Naive B cell (primary cell): ENCODE data around the gene TIE1. TPM values are rescaled to one million over a fixed set of nuclear protein-coding genes. Genes with fewer than 3 reads are reported as not detected.

Source experiments
- ATAC-seq, 2 donors: fragments of 150-1000 bp; cut with Tn5 transposase; 2 replicates each; pipeline ENCODE4 v1.10.0; 2021; ENCODE audit warnings: low read depth in 2 of 2, mild to moderate bottlenecking in 2 of 2, moderate library complexity in 2 of 2
- DNase-seq: peaks from one replicate; pipeline ENCODE4 v3.0.0; 2022
- H3K27ac Mint-ChIP-seq, 6 donors: one replicate each; pipeline ENCODE4 v1.8.0; 2020 to 2022; ENCODE audit warnings: mild to moderate bottlenecking in 6 of 6, mixed read lengths in 6 of 6, moderate library complexity in 5 of 6, inconsistent platforms in 2 of 6
- H3K27me3 Mint-ChIP-seq, 3 donors: one replicate each; pipeline ENCODE4 v1.8.0; 2021 to 2022; ENCODE audit warnings: mixed read lengths in 3 of 3, mild to moderate bottlenecking in 1 of 3
- H3K36me3 Mint-ChIP-seq, 2 donors: one replicate each; pipeline ENCODE4 v1.8.0; 2020 to 2022; ENCODE audit warnings: mixed read lengths in 2 of 2, inconsistent platforms in 1 of 2, mild to moderate bottlenecking in 1 of 2
- H3K4me1 Mint-ChIP-seq, 3 donors: one replicate each; pipeline ENCODE4 v1.8.0; 2020 to 2022; ENCODE audit warnings: mixed read lengths in 3 of 3, inconsistent platforms in 1 of 3, mild to moderate bottlenecking in 1 of 3, moderate library complexity in 1 of 3
- H3K4me3 Mint-ChIP-seq, 8 donors: one replicate each; pipeline ENCODE4 v1.8.0; 2020 to 2022; ENCODE audit warnings: mild to moderate bottlenecking in 8 of 8, mixed read lengths in 8 of 8, moderate library complexity in 8 of 8, inconsistent platforms in 2 of 8
- H3K9me3 Mint-ChIP-seq, 7 donors: one replicate each; pipeline ENCODE4 v1.8.0; 2020 to 2022; ENCODE audit warnings: mixed read lengths in 7 of 7, mild to moderate bottlenecking in 5 of 7, inconsistent platforms in 2 of 7, moderate library complexity in 1 of 7
- polyA plus RNA-seq, 6 donors: library from polyadenylated mRNA; unstranded; fragments of 300-500 nt; fragmentation: Illumina TruSeq; gene quantifications; one replicate each; pipeline ENCODE4 v1.2.3, GENCODE V29; 2021; ENCODE audit warnings: low read depth in 6 of 6

TIE1 gene
- polyA plus RNA-seq, 6 donors from 2014 or later = not detected

GRCh38 chr1:43348809-43349593 lies 48.2 kb downstream of the TIE1 start:
- DNase-seq (peak; percentile 77), ATAC-seq (peak; percentile 91 to 93)
- Mint-ChIP-seq H3K27me3 (no peaks in the 10 kb centered on the region), H3K4me3 (peak overlapping the region; percentile 64 to 94 (median 87)), H3K36me3 (no peaks in the 10 kb centered on the region), H3K27ac (peak overlapping the region; percentile 89 to 97 (median 92)), H3K9me3 (no peaks in the 10 kb centered on the region), H3K4me1 (peaks cover 7 to 19% (median 7%) of the 10 kb centered on the region in 3 donors)

DNA sequence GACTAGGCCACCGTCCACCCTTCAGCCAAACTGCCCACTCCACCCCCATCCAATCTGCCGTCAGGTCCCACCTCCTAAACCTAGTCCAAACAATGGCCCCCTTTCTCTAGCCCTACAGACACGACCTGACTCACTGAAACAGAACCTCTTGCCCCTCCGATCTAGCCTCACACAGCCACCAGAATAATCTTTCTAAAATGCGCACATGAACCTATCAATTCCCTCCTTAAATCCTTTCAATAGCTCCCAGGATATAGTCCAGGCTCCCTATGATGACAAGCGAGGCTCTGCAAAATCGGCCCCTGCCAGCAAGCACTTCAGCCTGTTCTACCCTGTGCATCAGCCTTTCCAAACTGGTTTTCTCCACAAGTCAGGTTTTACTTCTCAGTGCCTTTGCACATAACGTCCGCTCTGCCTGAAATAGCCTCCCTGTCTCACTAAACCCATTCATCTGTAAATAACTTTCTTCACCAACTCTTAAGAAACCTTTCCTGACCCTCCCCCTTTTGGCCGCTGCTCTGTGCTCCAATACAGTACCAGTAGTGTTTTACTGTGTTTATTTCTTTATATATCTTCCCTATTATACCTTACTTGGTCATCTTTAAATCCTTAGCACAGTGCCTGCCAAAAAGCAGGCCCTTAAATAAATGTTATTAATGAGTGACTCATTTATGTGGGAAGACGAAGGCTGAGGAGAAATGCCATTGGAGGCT lies 49.0 kb downstream of the TIE1 start:
- H3K36me3 Mint-ChIP-seq = no peaks in the 10 kb centered on the region
- H3K4me3 Mint-ChIP-seq = peak overlapping the region; percentile 64 to 94 (median 87)
- H3K9me3 Mint-ChIP-seq = no peaks in the 10 kb centered on the region
- no peak for DNase-seq
- H3K27me3 Mint-ChIP-seq = no peaks in the 10 kb centered on the region
- H3K4me1 Mint-ChIP-seq = peaks cover 7 to 19% (median 7%) of the 10 kb centered on the region in 3 donors
- H3K27ac Mint-ChIP-seq = peak overlapping the region; percentile 89 to 97 (median 92)
- no peak for ATAC-seq

- peak overlapping the region in 2 of 8 donors; percentile 1 to 55 for H3K4me3 Mint-ChIP-seq
- H3K4me1 Mint-ChIP-seq = peaks cover 7 to 19% (median 7%) of the 10 kb centered on the region in 3 donors
- no peaks in the 10 kb centered on the region for H3K9me3 Mint-ChIP-seq
- H3K36me3 Mint-ChIP-seq = no peaks in the 10 kb centered on the region
- peak overlapping the region in 4 of 6 donors; percentile 3 to 93 (median 50) for H3K27ac Mint-ChIP-seq
- no peak for ATAC-seq
- no peaks in the 10 kb centered on the region for H3K27me3 Mint-ChIP-seq
- no peak for DNase-seq
Measured at GRCh38 chr1:43350976-43351375, 50.2 kb downstream of the TIE1 start.

- H3K36me3 Mint-ChIP-seq = no peaks in the 10 kb centered on the region
- H3K27ac Mint-ChIP-seq = peak overlapping the region in 4 of 6 donors; percentile 31 to 93 (median 83)
- no peak for ATAC-seq
- DNase-seq = no peak
- peaks cover 7 to 19% (median 7%) of the 10 kb centered on the region in 3 donors for H3K4me1 Mint-ChIP-seq
- no peaks in the 10 kb centered on the region for H3K9me3 Mint-ChIP-seq
- H3K4me3 Mint-ChIP-seq = peak overlapping the region in 1 of 8 donors; percentile 55
- H3K27me3 Mint-ChIP-seq = no peaks in the 10 kb centered on the region
Measured at GRCh38 chr1:43351421-43352350, 50.9 kb downstream of the TIE1 start.

DNA sequence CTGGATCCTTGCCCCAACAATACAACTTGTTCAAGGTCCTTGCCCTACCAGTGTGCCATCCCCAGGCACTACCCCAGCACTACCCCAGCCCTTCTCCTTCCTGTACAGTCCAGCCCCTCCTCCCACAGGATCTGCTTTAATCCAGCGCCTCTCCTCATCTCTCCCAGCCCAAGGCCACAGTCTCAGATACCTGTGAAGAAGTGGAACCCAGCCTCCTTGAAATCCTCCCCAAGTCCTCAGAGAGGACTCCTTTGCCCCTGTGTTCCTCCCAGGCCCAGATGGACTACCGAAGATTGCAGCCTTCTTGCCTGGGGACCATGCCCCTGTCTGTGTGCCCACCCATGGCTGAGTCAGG lies 51.5 kb downstream of the TIE1 start:
- H3K9me3 Mint-ChIP-seq = no peaks in the 10 kb centered on the region
- H3K4me3 Mint-ChIP-seq = no peak overlapping the region
- H3K27ac Mint-ChIP-seq = peak overlapping the region in 4 of 6 donors; percentile 6 to 93 (median 73)
- no peaks in the 10 kb centered on the region for H3K27me3 Mint-ChIP-seq
- no peak for ATAC-seq
- DNase-seq = no peak
- no peaks in the 10 kb centered on the region for H3K36me3 Mint-ChIP-seq
- peaks cover 7 to 19% (median 7%) of the 10 kb centered on the region in 3 donors for H3K4me1 Mint-ChIP-seq

DNA sequence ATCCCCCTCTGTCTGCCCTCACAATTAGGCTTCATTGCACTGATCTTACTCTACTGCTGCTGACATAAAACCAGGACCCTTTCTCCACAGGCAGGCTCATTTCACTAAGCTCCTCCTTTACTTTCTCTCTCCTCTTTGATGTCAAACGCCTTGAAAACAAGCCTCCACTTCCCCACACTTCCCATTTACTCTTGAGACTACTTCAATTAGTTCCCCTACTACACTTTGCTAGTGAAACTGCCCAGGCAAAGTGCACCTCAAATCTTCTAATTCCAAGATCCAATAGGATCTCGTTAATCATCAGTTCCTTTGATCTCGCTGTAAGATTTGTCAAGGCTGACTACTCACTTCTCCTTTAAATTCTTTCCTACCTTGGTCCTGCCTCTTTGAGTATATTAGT lies 52.1 kb downstream of the TIE1 start:
- ATAC-seq = no peak
- Mint-ChIP-seq H3K27ac (peak overlapping the region in 3 of 6 donors; percentile 65 to 93 (median 74)), H3K4me3 (peak overlapping the region in 1 of 8 donors; percentile 16)

DNA sequence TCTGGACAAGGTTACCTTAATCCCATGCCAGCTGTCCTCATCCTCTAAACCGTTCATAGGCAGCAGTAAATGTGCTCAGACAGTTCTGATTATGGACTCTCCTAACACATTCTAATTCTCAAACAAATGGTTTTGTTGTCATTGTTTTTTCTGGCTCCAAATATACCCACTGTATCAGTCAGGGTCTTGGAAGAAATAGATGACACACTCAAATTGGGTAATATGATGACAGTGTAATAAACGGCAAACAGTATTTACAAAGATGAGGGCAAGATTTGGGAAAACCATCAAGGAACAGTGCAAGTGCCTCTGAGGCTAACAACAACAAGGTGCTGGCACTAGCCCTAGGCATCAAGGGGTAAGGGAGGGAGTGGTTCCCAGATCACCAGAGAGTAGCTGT lies 53.7 kb downstream of the TIE1 start:
- Mint-ChIP-seq H3K9me3 (no peaks in the 10 kb centered on the region), H3K27me3 (no peaks in the 10 kb centered on the region), H3K4me3 (no peak overlapping the region), H3K36me3 (no peaks in the 10 kb centered on the region), H3K4me1 (peaks cover 18 to 20% (median 19%) of the 10 kb centered on the region in 3 donors), H3K27ac (peak overlapping the region in 1 of 6 donors; percentile 31)
- DNase-seq = no peak
- no peak for ATAC-seq

More for the DNA sequence above, 52.1 kb downstream of the TIE1 start:
- no peak for DNase-seq
- H3K4me1 Mint-ChIP-seq = peaks cover 7 to 18% (median 10%) of the 10 kb centered on the region in 3 donors
- H3K27me3 Mint-ChIP-seq = no peaks in the 10 kb centered on the region
- H3K36me3 Mint-ChIP-seq = no peaks in the 10 kb centered on the region
- no peaks in the 10 kb centered on the region for H3K9me3 Mint-ChIP-seq

DNA sequence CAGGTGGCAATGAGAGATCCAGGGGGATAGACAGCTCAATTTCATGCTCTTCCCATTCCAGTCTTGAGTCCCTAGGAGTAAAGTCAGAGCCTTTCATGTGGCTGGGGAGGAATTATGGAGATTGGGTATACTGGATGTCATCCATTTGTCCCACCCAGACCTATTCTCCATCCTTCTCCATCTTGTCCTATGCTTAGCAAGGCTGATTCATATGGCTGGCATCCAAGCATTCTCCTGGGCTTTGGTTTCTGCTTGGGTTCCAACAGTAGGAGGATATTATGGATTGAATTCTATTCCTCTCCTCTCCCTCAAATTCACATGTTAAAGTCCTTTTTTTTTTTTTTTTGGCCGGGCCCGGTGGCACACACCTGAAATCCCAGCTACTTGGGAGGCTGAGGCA lies 54.2 kb downstream of the TIE1 start:
- Mint-ChIP-seq H3K27ac (peak overlapping the region in 1 of 6 donors; percentile 31), H3K4me1 (peaks cover 17 to 21% (median 18%) of the 10 kb centered on the region in 3 donors), H3K9me3 (no peaks in the 10 kb centered on the region), H3K27me3 (no peaks in the 10 kb centered on the region), H3K4me3 (no peak overlapping the region), H3K36me3 (no peaks in the 10 kb centered on the region)
- no peak for ATAC-seq
- no peak for DNase-seq

GRCh38 chr1:43357251-43357650 lies 56.5 kb downstream of the TIE1 start:
- Mint-ChIP-seq H3K4me1 (peaks cover 13 to 22% (median 20%) of the 10 kb centered on the region in 3 donors), H3K9me3 (no peaks in the 10 kb centered on the region), H3K4me3 (peak overlapping the region in 5 of 8 donors; percentile 20 to 96 (median 47)), H3K27me3 (no peaks in the 10 kb centered on the region), H3K27ac (no peak overlapping the region), H3K36me3 (peaks cover 0 to 11% of the 10 kb centered on the region in 2 donors)
- ATAC-seq (no peak), DNase-seq (no peak)

DNA sequence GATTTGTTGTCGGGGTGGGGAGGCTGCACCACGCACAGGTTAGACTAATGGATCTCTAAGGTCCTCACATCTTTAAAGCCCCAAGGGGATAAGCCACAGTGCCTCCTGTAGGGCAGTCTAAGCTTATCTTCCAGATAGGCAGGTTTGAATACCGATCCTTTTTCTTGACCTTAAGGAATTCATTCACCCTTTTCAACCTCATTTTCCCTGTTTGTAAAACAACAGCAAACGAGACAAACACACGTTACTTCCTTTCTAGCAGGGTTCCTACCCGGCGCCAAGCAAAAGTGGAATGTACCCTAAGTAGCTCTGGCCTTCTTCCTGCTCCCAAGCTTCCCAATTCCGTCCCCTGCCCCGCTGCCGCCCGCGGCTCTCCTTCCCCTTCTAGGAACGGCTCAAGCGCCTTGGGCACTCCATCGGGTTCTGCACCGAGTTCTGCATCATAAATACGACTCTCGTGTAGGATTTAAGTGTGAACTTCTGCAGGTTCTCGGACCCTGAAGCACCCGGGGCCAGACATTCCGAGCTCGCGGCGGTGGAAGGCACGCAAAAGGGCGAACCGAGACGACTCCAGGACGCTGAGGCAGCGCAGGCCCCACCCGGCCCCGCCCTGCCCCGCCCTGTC lies 57.5 kb downstream of the TIE1 start:
- no peaks in the 10 kb centered on the region for H3K27me3 Mint-ChIP-seq
- H3K27ac Mint-ChIP-seq = peak overlapping the region in 5 of 6 donors; percentile 49 to 92 (median 88)
- peaks cover 0 to 11% of the 10 kb centered on the region in 2 donors for H3K36me3 Mint-ChIP-seq
- peak overlapping the region; percentile 80 to 96 (median 93) for H3K4me3 Mint-ChIP-seq
- DNase-seq = peak; percentile 12
- H3K4me1 Mint-ChIP-seq = peaks cover 13 to 22% (median 20%) of the 10 kb centered on the region in 3 donors
- ATAC-seq = peak; percentile 13 to 20
- H3K9me3 Mint-ChIP-seq = no peaks in the 10 kb centered on the region

GRCh38 chr1:43358746-43359693 lies 58.2 kb downstream of the TIE1 start, which contains the start of gene CDC20:
CDC20 (plus strand) TSS chr1:43358981; CDS start chr1:43359216, 235 bp downstream.
- Mint-ChIP-seq H3K9me3 (no peaks in the 10 kb centered on the region), H3K4me1 (peaks cover 13 to 26% (median 21%) of the 10 kb centered on the region in 3 donors), H3K36me3 (peaks cover 3 to 16% of the 10 kb centered on the region in 2 donors), H3K4me3 (peak within 1 kb of the TSS; percentile 80 to 96 (median 93)), H3K27me3 (no peaks in the 10 kb centered on the region), H3K27ac (peak within 1 kb of the TSS; percentile 64 to 94 (median 88))
- DNase-seq (peak; percentile 96), ATAC-seq (peak; percentile 98 to 99)
